Measurements from ENCODE around the gene FAM184A.

- TF ChIP-seq, protein P1, sequence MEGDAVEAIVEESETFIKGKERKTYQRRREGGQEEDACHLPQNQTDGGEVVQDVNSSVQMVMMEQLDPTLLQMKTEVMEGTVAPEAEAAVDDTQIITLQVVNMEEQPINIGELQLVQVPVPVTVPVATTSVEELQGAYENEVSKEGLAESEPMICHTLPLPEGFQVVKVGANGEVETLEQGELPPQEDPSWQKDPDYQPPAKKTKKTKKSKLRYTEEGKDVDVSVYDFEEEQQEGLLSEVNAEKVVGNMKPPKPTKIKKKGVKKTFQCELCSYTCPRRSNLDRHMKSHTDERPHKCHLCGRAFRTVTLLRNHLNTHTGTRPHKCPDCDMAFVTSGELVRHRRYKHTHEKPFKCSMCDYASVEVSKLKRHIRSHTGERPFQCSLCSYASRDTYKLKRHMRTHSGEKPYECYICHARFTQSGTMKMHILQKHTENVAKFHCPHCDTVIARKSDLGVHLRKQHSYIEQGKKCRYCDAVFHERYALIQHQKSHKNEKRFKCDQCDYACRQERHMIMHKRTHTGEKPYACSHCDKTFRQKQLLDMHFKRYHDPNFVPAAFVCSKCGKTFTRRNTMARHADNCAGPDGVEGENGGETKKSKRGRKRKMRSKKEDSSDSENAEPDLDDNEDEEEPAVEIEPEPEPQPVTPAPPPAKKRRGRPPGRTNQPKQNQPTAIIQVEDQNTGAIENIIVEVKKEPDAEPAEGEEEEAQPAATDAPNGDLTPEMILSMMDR (conservative IDR thresholded peaks at IDR 0.05; ENCODE audit: low read depth in 2 of 2), result no peak
- no peak for TF ChIP-seq JUNB (IDR thresholded peaks at IDR 0.05; ENCODE audit: unreplicated experiment)
- no peak for TF ChIP-seq POLR2AphosphoS5 (IDR thresholded peaks at IDR 0.05; ENCODE audit: low read depth)
- no peak for TF ChIP-seq EZH2phosphoT487 (IDR thresholded peaks at IDR 0.05; ENCODE audit: unreplicated experiment)
- TF ChIP-seq EZH2 (IDR thresholded peaks at IDR 0.05; ENCODE audit: low read depth, unreplicated experiment), result no peak
- no peak for TF ChIP-seq REST (IDR thresholded peaks at IDR 0.05; ENCODE audit: unreplicated experiment)
- TF ChIP-seq ETS1 (IDR thresholded peaks at IDR 0.05), result no peak
- TF ChIP-seq ZNF462 (CRISPR knock-in tag; IDR thresholded peaks at IDR 0.05), result no peak
- no peak for TF ChIP-seq ZNF331 (CRISPR knock-in tag; IDR thresholded peaks at IDR 0.05; ENCODE audit: low read depth)
- no peak for TF ChIP-seq CREB1 (CRISPR knock-in tag; IDR thresholded peaks at IDR 0.05; ENCODE audit: low read depth)
- TF ChIP-seq STAT1 (IDR thresholded peaks at IDR 0.05; ENCODE audit: unreplicated experiment), result no peak
Observed at GRCh38 chr6:118992186-118992795, 86.2 kb downstream of the FAM184A start.

Data from GM23338 (cell line).